ENCODE data around the gene EYS.

Gene EYS

DNA sequence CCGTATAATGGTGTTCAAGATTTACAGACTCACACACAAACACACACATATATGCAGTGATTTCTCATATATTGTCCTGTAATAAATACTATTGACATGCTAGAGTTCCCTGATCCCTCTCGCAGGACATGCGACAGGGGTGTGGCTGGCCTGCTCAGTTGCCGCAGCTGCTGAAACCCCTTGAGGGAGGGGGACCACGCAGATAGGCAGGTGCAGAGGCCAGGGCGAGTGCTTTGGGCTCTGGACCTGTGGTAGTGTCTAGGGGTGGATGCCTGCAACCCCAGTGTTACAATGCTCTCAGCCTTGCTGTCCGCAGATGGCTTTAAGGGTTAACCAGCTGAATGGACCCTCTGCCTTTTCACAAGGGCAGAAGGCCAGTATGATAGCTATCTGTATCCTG is 706.2 kb downstream of the EYS start:
- H3K4me1 Mint-ChIP-seq = no peaks in the 10 kb centered on the region
- H3K4me3 Mint-ChIP-seq = no peak overlapping the region
- ATAC-seq (replicated peaks; ENCODE audit: extremely low read depth, poor library complexity, severe bottlenecking) = no peak
- no peaks in the 10 kb centered on the region for H3K36me3 Mint-ChIP-seq (ENCODE audit: insufficient read depth)
- H3K9me3 Mint-ChIP-seq = peaks cover 17% of the 10 kb centered on the region
- no peaks in the 10 kb centered on the region for H3K27me3 Mint-ChIP-seq
- H3K27ac Mint-ChIP-seq (ENCODE audit: low read depth) = no peak overlapping the region
- no peak for DNase-seq (ENCODE audit: low spot score in 2 of 2)

DNA sequence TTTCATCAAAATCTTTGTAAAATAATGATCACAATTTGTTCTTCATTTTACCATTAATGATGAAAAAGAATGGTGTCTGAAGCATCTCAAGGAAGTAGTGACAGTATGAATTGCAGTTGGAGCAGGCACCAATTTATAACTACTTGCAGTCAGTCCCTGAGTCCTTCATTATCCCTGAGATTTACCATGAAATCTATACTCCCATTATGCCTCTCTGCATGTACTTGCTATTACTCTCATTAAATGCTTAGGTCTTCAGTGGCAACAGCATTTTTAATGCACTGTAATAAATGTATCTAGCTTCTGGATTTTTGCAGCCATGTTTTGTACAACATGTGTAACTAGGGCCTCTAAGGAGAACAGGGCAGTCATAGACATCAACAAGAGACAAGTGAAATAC is 708.8 kb downstream of the EYS start:
- H3K4me1 Mint-ChIP-seq = no peaks in the 10 kb centered on the region

GRCh38 chr6:64996301-64996700 is 710.7 kb downstream of the EYS start:
- Mint-ChIP-seq H3K9me3 (peaks cover 8% of the 10 kb centered on the region), H3K36me3 (ENCODE audit: insufficient read depth) (no peaks in the 10 kb centered on the region), H3K27ac (ENCODE audit: low read depth) (no peak overlapping the region), H3K4me1 (no peaks in the 10 kb centered on the region), H3K27me3 (no peaks in the 10 kb centered on the region), H3K4me3 (no peak overlapping the region)
- ATAC-seq (replicated peaks; ENCODE audit: extremely low read depth, poor library complexity, severe bottlenecking) (no peak), DNase-seq (ENCODE audit: low spot score in 2 of 2) (no peak)

More for the DNA sequence above, 708.8 kb downstream of the EYS start:
- Mint-ChIP-seq H3K9me3 (peaks cover 8% of the 10 kb centered on the region), H3K36me3 (ENCODE audit: insufficient read depth) (no peaks in the 10 kb centered on the region), H3K27ac (ENCODE audit: low read depth) (no peak overlapping the region), H3K27me3 (no peaks in the 10 kb centered on the region), H3K4me3 (no peak overlapping the region)
- no peak for DNase-seq (ENCODE audit: low spot score in 2 of 2)
- ATAC-seq (replicated peaks; ENCODE audit: extremely low read depth, poor library complexity, severe bottlenecking) = no peak

DNA sequence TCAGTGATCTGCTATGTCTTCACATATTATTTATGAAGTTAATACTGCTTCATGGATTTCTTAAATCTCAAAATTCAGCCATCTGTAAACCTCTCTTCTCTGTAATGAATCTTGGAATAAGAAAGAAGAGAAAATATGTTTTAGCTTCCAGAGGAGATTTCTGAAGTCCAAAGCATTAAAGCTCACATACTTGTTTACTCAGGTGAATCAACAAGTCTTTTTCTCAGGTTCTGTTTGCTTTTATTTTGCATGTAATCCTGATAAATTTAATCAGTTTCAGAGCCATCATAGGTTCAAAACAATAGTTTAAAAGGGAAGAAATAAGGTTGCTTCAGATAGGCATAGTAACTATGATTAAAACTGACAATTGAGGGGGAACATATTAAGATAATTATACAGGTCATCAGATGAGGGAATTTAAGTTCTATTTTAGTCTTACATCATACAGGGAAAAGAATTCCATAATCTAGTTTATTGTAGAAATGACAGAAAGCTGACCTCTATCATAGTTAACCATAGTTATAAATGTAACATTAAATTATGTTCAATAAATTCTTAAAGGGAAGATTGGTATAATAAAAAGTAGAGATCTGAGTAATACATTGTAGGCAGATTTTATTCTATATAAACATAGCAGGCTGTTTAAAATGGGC is 716.2 kb downstream of the EYS start:
- Mint-ChIP-seq H3K4me3 (no peak overlapping the region), H3K9me3 (peaks cover 6% of the 10 kb centered on the region), H3K27me3 (no peaks in the 10 kb centered on the region), H3K4me1 (no peaks in the 10 kb centered on the region), H3K27ac (ENCODE audit: low read depth) (no peak overlapping the region), H3K36me3 (ENCODE audit: insufficient read depth) (no peaks in the 10 kb centered on the region)
- ATAC-seq (replicated peaks; ENCODE audit: extremely low read depth, poor library complexity, severe bottlenecking) (no peak), DNase-seq (ENCODE audit: low spot score in 2 of 2) (no peak)

DNA sequence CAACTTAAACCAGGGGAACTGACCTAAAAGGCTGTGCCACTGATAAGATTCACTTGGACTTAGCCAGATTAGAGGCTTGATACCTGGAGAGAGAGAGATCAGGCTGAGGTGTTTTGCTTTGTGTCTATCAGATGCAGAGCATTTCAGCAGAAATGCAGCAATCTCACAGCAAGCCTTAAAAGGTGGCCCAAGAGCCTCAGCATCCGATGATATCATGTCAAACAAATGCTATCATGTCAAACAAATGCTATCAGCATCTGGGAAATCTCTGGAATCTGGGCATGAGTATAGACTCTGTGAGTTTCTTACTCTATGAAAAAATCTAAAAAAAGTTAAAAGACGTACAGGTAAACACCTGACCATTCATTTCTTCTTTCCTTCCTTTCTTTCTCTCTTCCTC is 718.9 kb downstream of the EYS start:
- DNase-seq (ENCODE audit: low spot score in 2 of 2) (no peak), ATAC-seq (replicated peaks; ENCODE audit: extremely low read depth, poor library complexity, severe bottlenecking) (no peak)
- Mint-ChIP-seq H3K4me1 (no peaks in the 10 kb centered on the region), H3K36me3 (ENCODE audit: insufficient read depth) (no peaks in the 10 kb centered on the region), H3K4me3 (no peak overlapping the region), H3K27ac (ENCODE audit: low read depth) (no peak overlapping the region), H3K9me3 (peaks cover 6% of the 10 kb centered on the region), H3K27me3 (no peaks in the 10 kb centered on the region)

DNA sequence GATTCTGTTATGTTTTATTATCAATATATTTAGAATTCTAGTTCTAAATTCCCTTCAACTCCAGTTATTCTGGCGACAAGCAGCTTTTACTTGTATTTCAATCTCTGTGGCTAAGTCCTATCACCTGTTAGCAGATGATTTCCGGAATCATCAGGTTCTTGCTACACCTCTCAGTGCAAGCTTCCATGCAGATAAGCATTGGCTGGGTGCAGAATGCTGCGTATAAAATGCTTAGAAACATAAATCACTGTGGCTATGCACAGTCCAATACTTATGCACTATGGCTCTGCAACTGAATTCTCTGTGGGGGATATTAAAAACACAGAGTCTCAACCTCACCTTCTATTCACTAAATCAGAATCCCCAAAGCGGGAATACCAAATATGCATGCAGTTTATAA is 720.0 kb downstream of the EYS start:
- Mint-ChIP-seq H3K27ac (ENCODE audit: low read depth) (no peak overlapping the region), H3K4me3 (no peak overlapping the region), H3K9me3 (peaks cover 6% of the 10 kb centered on the region), H3K27me3 (no peaks in the 10 kb centered on the region), H3K36me3 (ENCODE audit: insufficient read depth) (no peaks in the 10 kb centered on the region), H3K4me1 (no peaks in the 10 kb centered on the region)
- ATAC-seq (replicated peaks; ENCODE audit: extremely low read depth, poor library complexity, severe bottlenecking) (no peak), DNase-seq (ENCODE audit: low spot score in 2 of 2) (no peak)

GRCh38 chr6:64985726-64986125 is 721.3 kb downstream of the EYS start:
- Mint-ChIP-seq H3K36me3 (ENCODE audit: insufficient read depth) (no peaks in the 10 kb centered on the region), H3K27me3 (no peaks in the 10 kb centered on the region), H3K27ac (ENCODE audit: low read depth) (no peak overlapping the region), H3K4me1 (no peaks in the 10 kb centered on the region), H3K9me3 (peaks cover 6% of the 10 kb centered on the region), H3K4me3 (no peak overlapping the region)
- ATAC-seq (replicated peaks; ENCODE audit: extremely low read depth, poor library complexity, severe bottlenecking) (no peak), DNase-seq (ENCODE audit: low spot score in 2 of 2) (no peak)

GRCh38 chr6:64984948-64985347 is 722.1 kb downstream of the EYS start:
- no peaks in the 10 kb centered on the region for H3K36me3 Mint-ChIP-seq (ENCODE audit: insufficient read depth)

DNA sequence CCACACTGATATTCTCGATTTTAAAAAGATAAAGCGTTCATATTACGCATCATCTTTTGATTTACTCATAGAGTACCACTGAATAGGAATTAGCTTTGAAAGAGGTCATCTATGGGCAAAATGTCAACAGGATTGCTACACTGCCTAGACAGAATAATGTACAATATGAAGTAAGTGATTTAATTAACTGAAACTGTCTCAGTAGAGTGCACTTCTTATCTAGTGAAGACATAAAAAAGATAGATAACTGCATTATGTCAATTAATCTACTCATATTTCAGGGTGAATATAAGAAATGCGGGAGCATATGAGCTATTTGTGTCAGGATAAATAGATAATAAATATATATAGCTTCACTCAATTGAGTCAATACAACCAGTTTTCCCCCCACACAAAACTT is 723.9 kb downstream of the EYS start:
- Mint-ChIP-seq H3K4me3 (no peak overlapping the region), H3K9me3 (peaks cover 7% of the 10 kb centered on the region), H3K36me3 (ENCODE audit: insufficient read depth) (no peaks in the 10 kb centered on the region), H3K27ac (ENCODE audit: low read depth) (no peak overlapping the region), H3K4me1 (no peaks in the 10 kb centered on the region), H3K27me3 (no peaks in the 10 kb centered on the region)
- ATAC-seq (replicated peaks; ENCODE audit: extremely low read depth, poor library complexity, severe bottlenecking) (no peak), DNase-seq (ENCODE audit: low spot score in 2 of 2) (no peak)

More at GRCh38 chr6:64984948-64985347, 722.1 kb downstream of the EYS start:
- Mint-ChIP-seq H3K27me3 (no peaks in the 10 kb centered on the region), H3K4me1 (no peaks in the 10 kb centered on the region), H3K9me3 (peaks cover 6% of the 10 kb centered on the region), H3K27ac (ENCODE audit: low read depth) (no peak overlapping the region), H3K4me3 (no peak overlapping the region)
- ATAC-seq (replicated peaks; ENCODE audit: extremely low read depth, poor library complexity, severe bottlenecking) = no peak
- no peak for DNase-seq (ENCODE audit: low spot score in 2 of 2)

DNA sequence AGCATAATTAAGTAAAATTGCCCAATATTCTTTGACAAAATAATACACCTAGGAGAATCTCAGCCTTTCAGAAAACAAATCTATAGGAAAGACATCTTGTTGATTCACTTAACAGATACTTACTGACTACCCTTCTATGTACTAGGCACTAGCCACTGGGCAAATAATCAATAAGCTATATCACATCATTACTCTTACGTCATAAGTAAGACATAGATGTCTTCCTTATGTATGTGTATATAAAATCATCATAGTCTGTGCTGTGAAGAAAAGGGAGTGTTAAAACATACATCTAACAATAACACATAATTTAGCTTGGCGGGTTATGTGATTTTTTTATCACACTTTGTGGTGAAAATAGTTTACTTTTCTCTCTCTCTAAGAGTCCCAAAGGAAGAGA is 733.9 kb downstream of the EYS start:
- no peak overlapping the region for H3K4me3 Mint-ChIP-seq
- no peaks in the 10 kb centered on the region for H3K36me3 Mint-ChIP-seq (ENCODE audit: insufficient read depth)

DNA sequence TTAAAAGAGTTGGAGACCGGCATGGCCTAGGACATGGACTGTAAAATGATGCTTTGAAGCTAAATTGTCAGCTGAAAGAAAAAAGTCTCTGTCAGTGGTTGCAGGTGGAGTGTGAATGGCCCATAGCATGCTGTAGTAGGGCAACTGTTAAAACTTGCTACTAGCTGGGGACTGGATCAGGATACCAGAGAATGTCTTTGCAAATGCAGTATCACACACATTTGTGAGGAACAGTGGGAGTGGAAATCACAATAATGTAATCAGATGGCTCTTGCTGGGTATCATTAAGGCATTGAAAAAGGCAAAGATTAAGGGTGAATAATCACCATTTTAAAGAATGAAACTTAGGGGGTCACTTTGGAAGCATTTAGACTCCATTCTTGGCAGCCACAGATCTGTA is 737.9 kb downstream of the EYS start:
- peaks cover 5% of the 10 kb centered on the region for H3K9me3 Mint-ChIP-seq
- H3K27me3 Mint-ChIP-seq = no peaks in the 10 kb centered on the region
- no peaks in the 10 kb centered on the region for H3K4me1 Mint-ChIP-seq
- no peak overlapping the region for H3K27ac Mint-ChIP-seq (ENCODE audit: low read depth)
- no peak overlapping the region for H3K4me3 Mint-ChIP-seq
- ATAC-seq (replicated peaks; ENCODE audit: extremely low read depth, poor library complexity, severe bottlenecking) (no peak), DNase-seq (ENCODE audit: low spot score in 2 of 2) (no peak)
- H3K36me3 Mint-ChIP-seq (ENCODE audit: insufficient read depth) = no peaks in the 10 kb centered on the region

More for the DNA sequence above, 733.9 kb downstream of the EYS start:
- Mint-ChIP-seq H3K27me3 (no peaks in the 10 kb centered on the region), H3K9me3 (peaks cover 11% of the 10 kb centered on the region), H3K27ac (ENCODE audit: low read depth) (no peak overlapping the region), H3K4me1 (no peaks in the 10 kb centered on the region)
- DNase-seq (ENCODE audit: low spot score in 2 of 2) (no peak), ATAC-seq (replicated peaks; ENCODE audit: extremely low read depth, poor library complexity, severe bottlenecking) (no peak)

DNA sequence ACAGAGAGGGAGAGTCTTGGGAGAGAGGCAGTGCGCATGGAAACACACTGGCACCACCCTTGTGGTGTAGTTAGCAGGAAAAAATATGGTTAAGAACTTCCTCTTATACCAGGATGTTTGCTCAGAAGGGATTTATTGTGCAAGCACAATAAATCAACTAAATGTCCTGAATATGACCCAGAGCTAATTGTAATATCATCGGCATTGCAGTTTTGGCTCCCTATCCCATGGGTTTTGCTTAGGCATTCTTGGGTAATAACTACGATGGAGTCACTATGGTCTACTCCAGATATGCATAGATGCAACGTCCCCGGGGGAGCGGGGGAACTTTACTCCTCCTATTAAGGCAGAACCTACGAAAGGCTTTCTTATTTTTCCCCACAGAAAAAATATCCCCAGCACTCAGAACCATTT is 751.6 kb downstream of the EYS start:
- DNase-seq (ENCODE audit: low spot score in 2 of 2) = no peak
- Mint-ChIP-seq H3K4me3 (no peak overlapping the region), H3K36me3 (ENCODE audit: insufficient read depth) (no peaks in the 10 kb centered on the region), H3K4me1 (no peaks in the 10 kb centered on the region), H3K27me3 (no peaks in the 10 kb centered on the region), H3K9me3 (peaks cover 23% of the 10 kb centered on the region), H3K27ac (ENCODE audit: low read depth) (no peak overlapping the region)
- no peak for ATAC-seq (replicated peaks; ENCODE audit: extremely low read depth, poor library complexity, severe bottlenecking)

- ATAC-seq (replicated peaks; ENCODE audit: extremely low read depth, poor library complexity, severe bottlenecking) (no peak), DNase-seq (ENCODE audit: low spot score in 2 of 2) (no peak)
- H3K4me3 Mint-ChIP-seq = no peak overlapping the region
- H3K27ac Mint-ChIP-seq (ENCODE audit: low read depth) = no peak overlapping the region
- H3K4me1 Mint-ChIP-seq = no peaks in the 10 kb centered on the region
- H3K9me3 Mint-ChIP-seq = peaks cover 5% of the 10 kb centered on the region
- H3K36me3 Mint-ChIP-seq (ENCODE audit: insufficient read depth) = no peaks in the 10 kb centered on the region
- no peaks in the 10 kb centered on the region for H3K27me3 Mint-ChIP-seq
These were observed 757.8 kb downstream of the EYS start for GRCh38 chr6:64949257-64949656.
